ENCODE results near the gene CAPN7. TPM values are rescaled to one million over a fixed set of nuclear protein-coding genes. Genes with fewer than 3 reads are reported as not detected.

CAPN7 gene
- total RNA-seq, 1 experiment from 2014 or later: 27.7 TPM

GRCh38 chr3:15265655-15266509 is 59.8 kb downstream of the CAPN7 start:
- Histone ChIP-seq H2AFZ (ENCODE audit: low read depth, low read length, poor library complexity, severe bottlenecking) (no peak overlapping the region), H3K4me3 (replicated peaks in 1 of 2; ENCODE audit: low read depth in 1 of 2, low read length in 2 of 2) (no peak overlapping the region), H3K4me1 (ENCODE audit: control insufficient read depth in 1 of 2, insufficient read depth in 2 of 2, low read length in 2 of 2) (peaks cover 13 to 29% of the 10 kb centered on the region in 2 experiments), H3K79me2 (ENCODE audit: insufficient read depth, low read length) (no peaks in the 10 kb centered on the region), H3K9me3 (ENCODE audit: control insufficient read depth in 1 of 2, insufficient read depth in 1 of 2, low read depth in 1 of 2, low read length in 2 of 2) (no peaks in the 10 kb centered on the region), H3K9ac (ENCODE audit: low read length) (no peak overlapping the region), H4K20me1 (ENCODE audit: insufficient read depth) (no peaks in the 10 kb centered on the region), H3K36me3 (ENCODE audit: control insufficient read depth in 1 of 2, insufficient read depth in 2 of 2, low read length in 2 of 2) (no peaks in the 10 kb centered on the region), H3K4me2 (ENCODE audit: low read length) (no peak overlapping the region), H3K27ac (ENCODE audit: low read depth, low read length) (no peak overlapping the region), H3K27me3 (ENCODE audit: insufficient read depth, low read length) (no peaks in the 10 kb centered on the region), H3K9me2 (ENCODE audit: insufficient read depth) (no peaks in the 10 kb centered on the region)
- ChIA-PET CTCF (interaction anchor here (0.6 to 4.2 kb wide), 6 partner anchors 18 to 158 kb away, joined by 3 to 72 read pairs (median 10); partner anchors contain the start of gene SH3BP5), POLR2A (no interaction called here), RAD21 (ENCODE audit: low non-redundant PET in 1 of 2, low total read pairs in 2 of 2, uncharacterized antibody in 2 of 2, unreplicated experiment in 2 of 2) (no interaction called here)
- ATAC-seq: no peak
- no TSS peak for BruUV-seq (replicated peaks)
- no peak for DNase-seq (ENCODE audit: low read depth, low spot score)
- TF ChIP-seq SP1 (IDR thresholded peaks at IDR 0.05; ENCODE audit: low read depth) (no peak), ELF1 (IDR thresholded peaks at IDR 0.05; ENCODE audit: borderline replicate concordance, low read depth) (no peak), ATF3 (IDR thresholded peaks at IDR 0.05) (no peak), EGR1 (IDR thresholded peaks at IDR 0.05; ENCODE audit: low read depth) (no peak), CBX3 (IDR thresholded peaks at IDR 0.05; ENCODE audit: low read depth) (no peak), ZNF274 (IDR thresholded peaks at IDR 0.05; ENCODE audit: low read depth, low read length) (no peak), MAX (IDR thresholded peaks at IDR 0.05) (no peak), CEBPB (IDR thresholded peaks at IDR 0.05; ENCODE audit: low read depth) (no peak)
- intact Hi-C loops (cut with micrococcal nuclease): no loop called here
